Mesothelial cell of epicardium (in vitro differentiated cells): Measurements from ENCODE around the gene LYSMD4. TPM values are rescaled to one million over a fixed set of nuclear protein-coding genes. Genes with fewer than 3 reads are reported as not detected.
A peak's percentile ranks its signal among the peaks of the same experiment; 100 is the strongest.

Experiments
- DNase-seq, 2 experiments: peaks; one replicate each; pipeline ENCODE4 v3.0.0; 2021; ENCODE audit warnings: low spot score in 2 of 2; ENCODE audit not compliant: unreplicated experiment in 2 of 2
- H3K27ac Mint-ChIP-seq: 2 replicates; pipeline ENCODE4 v1.8.0; 2021; ENCODE audit warnings: mixed read lengths
- H3K27me3 Mint-ChIP-seq: 2 replicates; pipeline ENCODE4 v1.8.0; 2021; ENCODE audit warnings: low read depth, mixed read lengths
- H3K36me3 Mint-ChIP-seq: 2 replicates; pipeline ENCODE4 v1.8.0; 2021; ENCODE audit warnings: mixed read lengths
- H3K4me1 Mint-ChIP-seq: 2 replicates; pipeline ENCODE4 v1.8.0; 2021; ENCODE audit warnings: mixed read lengths
- H3K4me3 Mint-ChIP-seq: 2 replicates; pipeline ENCODE4 v1.8.0; 2021; ENCODE audit warnings: mild to moderate bottlenecking, moderate library complexity, mixed read lengths
- H3K9me3 Mint-ChIP-seq: 2 replicates; pipeline ENCODE4 v1.8.0; 2021; ENCODE audit warnings: mixed read lengths
- CTCF ChIP-seq: fragments of 200-600 bp; sonication (generic); IDR thresholded peaks from one replicate; pipeline ENCODE4 v1.5.0; 2021; ENCODE audit warnings: antibody characterized with exemption; ENCODE audit not compliant: unreplicated experiment
- total RNA-seq: library from RNA; stranded (reverse); gene quantifications from 3 replicates; pipeline ENCODE4 v1.2.1, GENCODE V29; 2021

The LYSMD4 gene
- total RNA-seq, 1 donor from 2014 or later = 17.2 TPM

GRCh38 chr15:99708563-99708962 lies 24.7 kb downstream of the LYSMD4 start:
- H3K4me3 Mint-ChIP-seq = no peak overlapping the region

GRCh38 chr15:99707473-99708270 lies 25.6 kb downstream of the LYSMD4 start:
- no peak overlapping the region for H3K27ac Mint-ChIP-seq
- DNase-seq = no peak
- H3K4me1 Mint-ChIP-seq = peaks cover 15% of the 10 kb centered on the region
- H3K4me3 Mint-ChIP-seq = no peak overlapping the region
- H3K27me3 Mint-ChIP-seq = no peaks in the 10 kb centered on the region
- peaks cover 16% of the 10 kb centered on the region for H3K36me3 Mint-ChIP-seq
- no peaks in the 10 kb centered on the region for H3K9me3 Mint-ChIP-seq
- TF ChIP-seq CTCF = no peak

More at GRCh38 chr15:99708563-99708962, 24.7 kb downstream of the LYSMD4 start:
- H3K4me1 Mint-ChIP-seq = peaks cover 8% of the 10 kb centered on the region
- TF ChIP-seq CTCF = no peak
- H3K9me3 Mint-ChIP-seq = no peaks in the 10 kb centered on the region
- H3K27ac Mint-ChIP-seq = no peak overlapping the region
- DNase-seq = no peak
- H3K27me3 Mint-ChIP-seq = no peaks in the 10 kb centered on the region
- H3K36me3 Mint-ChIP-seq = peaks cover 19% of the 10 kb centered on the region

GRCh38 chr15:99706557-99707303 lies 26.5 kb downstream of the LYSMD4 start:
- no peak overlapping the region for H3K4me3 Mint-ChIP-seq
- no peak for TF ChIP-seq CTCF
- no peak overlapping the region for H3K27ac Mint-ChIP-seq
- H3K36me3 Mint-ChIP-seq = peaks cover 11% of the 10 kb centered on the region
- peaks cover 16% of the 10 kb centered on the region for H3K4me1 Mint-ChIP-seq
- no peaks in the 10 kb centered on the region for H3K9me3 Mint-ChIP-seq
- no peaks in the 10 kb centered on the region for H3K27me3 Mint-ChIP-seq
- no peak for DNase-seq

GRCh38 chr15:99704444-99704838 lies 28.8 kb downstream of the LYSMD4 start:
- Mint-ChIP-seq H3K4me3 (no peak overlapping the region), H3K9me3 (no peaks in the 10 kb centered on the region), H3K4me1 (peaks cover 16% of the 10 kb centered on the region), H3K36me3 (peaks cover 5% of the 10 kb centered on the region), H3K27ac (peak overlapping the region; percentile 92), H3K27me3 (no peaks in the 10 kb centered on the region)
- TF ChIP-seq CTCF = peak; percentile 78
- DNase-seq = no peak

- Mint-ChIP-seq H3K4me1 (peaks cover 16% of the 10 kb centered on the region), H3K4me3 (no peak overlapping the region), H3K27me3 (no peaks in the 10 kb centered on the region), H3K36me3 (peaks cover 4% of the 10 kb centered on the region), H3K27ac (peak overlapping the region; percentile 92), H3K9me3 (no peaks in the 10 kb centered on the region)
- TF ChIP-seq CTCF = peak; percentile 57
- no peak for DNase-seq
Measured at GRCh38 chr15:99703603-99704443, 29.4 kb downstream of the LYSMD4 start.
